Esophagus muscularis mucosa (tissue), 4 donors: ENCODE results near the gene DMXL1.

Experiments used
- EP300 ChIP-seq: sonication (generic); formaldehyde crosslinking; IDR thresholded peaks from one replicate; pipeline ENCODE4 v1.6.1; 2017; ENCODE audit warnings: antibody characterized with exemption
- POLR2A ChIP-seq: fragments of 450-650 bp; IDR thresholded peaks from one replicate; pipeline ENCODE4 v1.6.1; 2017; ENCODE audit warnings: antibody characterized with exemption, moderate library complexity, mild to moderate bottlenecking, low read depth
- TF ChIP-seq, protein P1 (sequence below), 3 experiments: fragments of 200-600 bp in 2 of 3; fragments of 450-650 bp in 1 of 3; sonication (generic) in 2 of 3; IDR thresholded peaks; one replicate each; pipeline ENCODE4 v1.5.1; 2017 to 2019; ENCODE audit warnings: antibody characterized with exemption in 3 of 3, mild to moderate bottlenecking in 2 of 3, moderate library complexity in 1 of 3

DNA sequence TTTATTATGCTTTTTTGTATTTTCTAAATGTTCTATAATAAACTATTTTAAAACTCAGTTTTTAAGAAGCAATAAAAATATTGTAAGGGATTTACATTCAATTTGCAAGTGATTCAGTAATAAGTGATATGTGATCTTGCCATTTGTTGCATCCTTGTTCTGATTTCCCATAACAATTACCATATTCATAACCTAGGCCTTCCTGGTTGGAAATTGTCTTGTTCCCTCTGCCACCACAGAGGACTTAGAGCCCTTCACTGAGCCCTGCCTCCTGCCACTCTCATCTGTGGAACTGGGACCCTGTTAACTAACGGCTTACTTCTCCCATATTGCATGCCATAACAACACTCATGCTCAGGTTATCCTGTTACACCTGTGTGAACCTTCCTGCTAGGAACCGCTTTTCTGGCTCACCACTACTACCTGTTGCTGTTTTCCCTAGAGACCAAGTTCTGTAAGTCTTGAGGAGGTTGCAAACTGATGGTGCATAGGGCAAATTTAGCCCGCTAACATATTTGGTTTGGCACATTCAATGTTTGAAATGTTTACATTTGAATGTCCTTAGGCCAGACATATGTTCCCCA is 49.6 kb upstream of the DMXL1 start:
- no peak for TF ChIP-seq EP300
- no peak for TF ChIP-seq POLR2A
- TF ChIP-seq, protein P1, sequence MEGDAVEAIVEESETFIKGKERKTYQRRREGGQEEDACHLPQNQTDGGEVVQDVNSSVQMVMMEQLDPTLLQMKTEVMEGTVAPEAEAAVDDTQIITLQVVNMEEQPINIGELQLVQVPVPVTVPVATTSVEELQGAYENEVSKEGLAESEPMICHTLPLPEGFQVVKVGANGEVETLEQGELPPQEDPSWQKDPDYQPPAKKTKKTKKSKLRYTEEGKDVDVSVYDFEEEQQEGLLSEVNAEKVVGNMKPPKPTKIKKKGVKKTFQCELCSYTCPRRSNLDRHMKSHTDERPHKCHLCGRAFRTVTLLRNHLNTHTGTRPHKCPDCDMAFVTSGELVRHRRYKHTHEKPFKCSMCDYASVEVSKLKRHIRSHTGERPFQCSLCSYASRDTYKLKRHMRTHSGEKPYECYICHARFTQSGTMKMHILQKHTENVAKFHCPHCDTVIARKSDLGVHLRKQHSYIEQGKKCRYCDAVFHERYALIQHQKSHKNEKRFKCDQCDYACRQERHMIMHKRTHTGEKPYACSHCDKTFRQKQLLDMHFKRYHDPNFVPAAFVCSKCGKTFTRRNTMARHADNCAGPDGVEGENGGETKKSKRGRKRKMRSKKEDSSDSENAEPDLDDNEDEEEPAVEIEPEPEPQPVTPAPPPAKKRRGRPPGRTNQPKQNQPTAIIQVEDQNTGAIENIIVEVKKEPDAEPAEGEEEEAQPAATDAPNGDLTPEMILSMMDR (IDR thresholded peaks at IDR 0.05) = no peak
